Measurements from ENCODE around the gene ZDHHC19.

DNA sequence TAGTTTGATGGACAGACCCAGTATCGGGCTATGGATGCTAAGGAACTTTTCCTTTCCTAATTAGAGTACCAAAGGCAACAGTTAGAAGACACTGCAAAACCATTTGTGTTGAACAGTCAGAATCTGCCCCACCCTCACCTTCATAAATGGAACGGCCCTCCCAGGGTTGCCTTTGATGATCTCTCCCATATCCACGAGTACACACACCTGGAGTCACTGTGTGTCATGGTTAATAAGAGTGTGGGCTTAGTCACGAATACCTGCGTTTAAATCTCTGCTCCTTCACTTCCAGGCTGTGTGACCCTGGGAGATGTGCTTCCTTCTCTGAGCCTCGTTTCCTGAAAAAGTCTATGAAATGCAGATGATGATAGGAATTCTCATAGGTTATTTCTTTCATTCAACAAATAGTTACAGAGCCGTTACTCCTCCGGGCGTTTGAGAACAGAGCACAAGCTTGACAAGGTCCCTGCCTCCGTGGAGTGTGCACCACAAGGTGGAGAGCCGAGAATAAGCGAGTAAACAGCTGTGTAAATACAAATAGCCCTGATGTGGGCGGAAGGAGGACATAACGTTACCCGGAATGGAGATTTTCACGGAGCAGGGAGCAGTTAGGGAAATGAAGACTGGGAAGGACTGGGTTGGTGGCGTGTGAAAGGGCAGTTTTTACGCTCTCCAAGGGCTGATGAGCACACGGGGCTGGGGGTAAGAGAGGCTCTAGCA is 11.8 kb upstream of the ZDHHC19 start:
- TF ChIP-seq, protein P1, sequence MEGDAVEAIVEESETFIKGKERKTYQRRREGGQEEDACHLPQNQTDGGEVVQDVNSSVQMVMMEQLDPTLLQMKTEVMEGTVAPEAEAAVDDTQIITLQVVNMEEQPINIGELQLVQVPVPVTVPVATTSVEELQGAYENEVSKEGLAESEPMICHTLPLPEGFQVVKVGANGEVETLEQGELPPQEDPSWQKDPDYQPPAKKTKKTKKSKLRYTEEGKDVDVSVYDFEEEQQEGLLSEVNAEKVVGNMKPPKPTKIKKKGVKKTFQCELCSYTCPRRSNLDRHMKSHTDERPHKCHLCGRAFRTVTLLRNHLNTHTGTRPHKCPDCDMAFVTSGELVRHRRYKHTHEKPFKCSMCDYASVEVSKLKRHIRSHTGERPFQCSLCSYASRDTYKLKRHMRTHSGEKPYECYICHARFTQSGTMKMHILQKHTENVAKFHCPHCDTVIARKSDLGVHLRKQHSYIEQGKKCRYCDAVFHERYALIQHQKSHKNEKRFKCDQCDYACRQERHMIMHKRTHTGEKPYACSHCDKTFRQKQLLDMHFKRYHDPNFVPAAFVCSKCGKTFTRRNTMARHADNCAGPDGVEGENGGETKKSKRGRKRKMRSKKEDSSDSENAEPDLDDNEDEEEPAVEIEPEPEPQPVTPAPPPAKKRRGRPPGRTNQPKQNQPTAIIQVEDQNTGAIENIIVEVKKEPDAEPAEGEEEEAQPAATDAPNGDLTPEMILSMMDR (IDR thresholded peaks at IDR 0.05): no peak
- TF ChIP-seq POLR2A (IDR thresholded peaks at IDR 0.05): no peak

All from body of pancreas (tissue), 4 donors.